ENCODE measurements around the gene MBNL1. TPM values are rescaled to one million over a fixed set of nuclear protein-coding genes. Genes with fewer than 3 reads are reported as not detected.

The MBNL1 gene
- total RNA-seq, 2 experiments from 2014 or later = 163 to 174 TPM

DNA sequence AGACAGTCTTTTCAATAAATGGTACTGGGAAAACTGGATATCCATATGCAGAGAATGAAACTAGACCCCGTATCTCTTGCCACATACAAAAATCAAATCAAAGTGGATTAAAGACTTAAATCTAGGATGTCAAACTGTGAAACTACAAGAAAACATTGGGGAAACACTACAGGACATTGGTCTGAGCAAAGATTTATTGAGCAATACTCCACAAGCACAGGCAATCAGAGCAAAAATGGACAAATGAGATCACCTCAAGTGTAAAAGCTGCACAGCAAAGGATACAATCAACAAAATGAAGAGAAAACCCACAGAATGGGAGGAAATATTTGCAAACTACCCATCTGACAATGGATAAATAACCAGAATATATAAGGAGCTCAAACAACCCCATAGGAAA is 38.4 kb upstream of the MBNL1 start:
- Histone ChIP-seq H3K9me3 (ENCODE audit: low read length) (no peaks in the 10 kb centered on the region), H3K4me1 (ENCODE audit: insufficient read depth, low read length, poor library complexity, severe bottlenecking) (no peaks in the 10 kb centered on the region), H4K20me1 (ENCODE audit: insufficient read depth, low read length) (no peaks in the 10 kb centered on the region), H2AFZ (ENCODE audit: low read length) (no peak overlapping the region), H3K27ac (ENCODE audit: low read depth, low read length, poor library complexity, severe bottlenecking) (no peak overlapping the region), H3K9me2 (ENCODE audit: insufficient read depth, low read length) (no peaks in the 10 kb centered on the region), H3K36me3 (ENCODE audit: insufficient read depth, low read length) (no peaks in the 10 kb centered on the region), H3K4me3 (ENCODE audit: low read depth, low read length, poor library complexity, severe bottlenecking) (no peak overlapping the region), H3K79me2 (ENCODE audit: insufficient read depth, low read depth, low read length) (no peaks in the 10 kb centered on the region), H3K4me2 (ENCODE audit: low read length) (no peak overlapping the region)
- TF ChIP-seq EZH2phosphoT487 (IDR thresholded peaks at IDR 0.05; ENCODE audit: borderline replicate concordance, low read depth, low read length) = no peak
- TF ChIP-seq, protein P1, sequence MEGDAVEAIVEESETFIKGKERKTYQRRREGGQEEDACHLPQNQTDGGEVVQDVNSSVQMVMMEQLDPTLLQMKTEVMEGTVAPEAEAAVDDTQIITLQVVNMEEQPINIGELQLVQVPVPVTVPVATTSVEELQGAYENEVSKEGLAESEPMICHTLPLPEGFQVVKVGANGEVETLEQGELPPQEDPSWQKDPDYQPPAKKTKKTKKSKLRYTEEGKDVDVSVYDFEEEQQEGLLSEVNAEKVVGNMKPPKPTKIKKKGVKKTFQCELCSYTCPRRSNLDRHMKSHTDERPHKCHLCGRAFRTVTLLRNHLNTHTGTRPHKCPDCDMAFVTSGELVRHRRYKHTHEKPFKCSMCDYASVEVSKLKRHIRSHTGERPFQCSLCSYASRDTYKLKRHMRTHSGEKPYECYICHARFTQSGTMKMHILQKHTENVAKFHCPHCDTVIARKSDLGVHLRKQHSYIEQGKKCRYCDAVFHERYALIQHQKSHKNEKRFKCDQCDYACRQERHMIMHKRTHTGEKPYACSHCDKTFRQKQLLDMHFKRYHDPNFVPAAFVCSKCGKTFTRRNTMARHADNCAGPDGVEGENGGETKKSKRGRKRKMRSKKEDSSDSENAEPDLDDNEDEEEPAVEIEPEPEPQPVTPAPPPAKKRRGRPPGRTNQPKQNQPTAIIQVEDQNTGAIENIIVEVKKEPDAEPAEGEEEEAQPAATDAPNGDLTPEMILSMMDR (conservative IDR thresholded peaks at IDR 0.05; ENCODE audit: low read length) = no peak
- POLR2A ChIA-PET = no interaction called here
- BruUV-seq (replicated peaks) = no TSS peak
- CTCF ChIA-PET (ENCODE audit: unreplicated experiment) = no interaction called here
- no peak for DNase-seq (ENCODE audit: low spot score)
- intact Hi-C loops (cut with micrococcal nuclease; ENCODE audit: unreplicated experiment) = no loop called here

DNA sequence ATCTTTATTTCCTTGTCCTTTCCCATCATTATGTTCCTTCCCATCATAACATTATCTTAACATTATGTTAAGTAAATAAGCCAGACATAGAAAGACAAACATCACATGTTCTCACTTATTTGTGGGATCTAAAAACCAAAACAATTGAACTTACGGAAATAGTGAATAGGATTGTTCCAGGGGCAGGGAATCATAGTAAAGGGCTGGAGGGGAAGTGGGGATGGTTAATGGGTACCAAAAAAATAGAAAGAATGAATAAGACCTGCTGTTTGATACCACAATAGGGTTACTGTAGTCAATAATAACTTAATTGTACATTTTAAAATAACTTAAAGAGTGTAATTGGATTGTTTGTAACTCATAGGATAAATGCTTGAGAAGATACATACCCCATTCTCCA is 36.7 kb upstream of the MBNL1 start:
- Histone ChIP-seq H2AFZ (ENCODE audit: low read length) (no peak overlapping the region), H3K9me2 (ENCODE audit: insufficient read depth, low read length) (no peaks in the 10 kb centered on the region), H3K9me3 (ENCODE audit: low read length) (no peaks in the 10 kb centered on the region), H3K79me2 (ENCODE audit: insufficient read depth, low read depth, low read length) (no peaks in the 10 kb centered on the region), H3K4me3 (ENCODE audit: low read depth, low read length, poor library complexity, severe bottlenecking) (no peak overlapping the region), H4K20me1 (ENCODE audit: insufficient read depth, low read length) (no peaks in the 10 kb centered on the region), H3K4me2 (ENCODE audit: low read length) (no peak overlapping the region), H3K27ac (ENCODE audit: low read depth, low read length, poor library complexity, severe bottlenecking) (no peak overlapping the region), H3K4me1 (ENCODE audit: insufficient read depth, low read length, poor library complexity, severe bottlenecking) (peaks cover 5% of the 10 kb centered on the region), H3K36me3 (ENCODE audit: insufficient read depth, low read length) (no peaks in the 10 kb centered on the region)
- no peak for DNase-seq (ENCODE audit: low spot score)
- intact Hi-C loops (cut with micrococcal nuclease; ENCODE audit: unreplicated experiment) = no loop called here
- ChIA-PET POLR2A (interaction anchor here (0.6 to 0.7 kb wide), 3 partner anchors 12 to 204 kb away, joined by 3 read pairs; no protein-coding TSS in a partner anchor), CTCF (ENCODE audit: unreplicated experiment) (no interaction called here)
- no peak for TF ChIP-seq EZH2phosphoT487 (IDR thresholded peaks at IDR 0.05; ENCODE audit: borderline replicate concordance, low read depth, low read length)
- TF ChIP-seq, protein P1 (conservative IDR thresholded peaks at IDR 0.05; ENCODE audit: low read length) = no peak
- BruUV-seq (replicated peaks) = no TSS peak

GRCh38 chr3:152232679-152233078 is 36.0 kb upstream of the MBNL1 start:
- H3K79me2 ChIP-seq (ENCODE audit: insufficient read depth, low read depth, low read length) = no peaks in the 10 kb centered on the region
- no peaks in the 10 kb centered on the region for H3K9me2 ChIP-seq (ENCODE audit: insufficient read depth, low read length)
- H3K4me3 ChIP-seq (ENCODE audit: low read depth, low read length, poor library complexity, severe bottlenecking) = no peak overlapping the region
- no peaks in the 10 kb centered on the region for H4K20me1 ChIP-seq (ENCODE audit: insufficient read depth, low read length)
- H3K4me1 ChIP-seq (ENCODE audit: insufficient read depth, low read length, poor library complexity, severe bottlenecking) = peaks cover 6% of the 10 kb centered on the region
- BruUV-seq (replicated peaks) = no TSS peak
- H3K9me3 ChIP-seq (ENCODE audit: low read length) = no peaks in the 10 kb centered on the region
- intact Hi-C loops (cut with micrococcal nuclease; ENCODE audit: unreplicated experiment) = no loop called here
- H3K27ac ChIP-seq (ENCODE audit: low read depth, low read length, poor library complexity, severe bottlenecking) = no peak overlapping the region
- ChIA-PET POLR2A (interaction anchor here (0.6 to 2.6 kb wide), 6 partner anchors 8 to 28 kb away, joined by 3 to 19 read pairs (median 6); no protein-coding TSS in a partner anchor), CTCF (ENCODE audit: unreplicated experiment) (no interaction called here)
- no peak for TF ChIP-seq EZH2phosphoT487 (IDR thresholded peaks at IDR 0.05; ENCODE audit: borderline replicate concordance, low read depth, low read length)
- TF ChIP-seq, protein P1 (conservative IDR thresholded peaks at IDR 0.05; ENCODE audit: low read length) = no peak
- DNase-seq (ENCODE audit: low spot score) = no peak
- H2AFZ ChIP-seq (ENCODE audit: low read length) = no peak overlapping the region
- no peak overlapping the region for H3K4me2 ChIP-seq (ENCODE audit: low read length)
- no peaks in the 10 kb centered on the region for H3K36me3 ChIP-seq (ENCODE audit: insufficient read depth, low read length)
